BJ (cell line): Measurements from ENCODE around the gene ATP9B. TPM values are rescaled to one million over a fixed set of nuclear protein-coding genes. Genes with fewer than 3 reads are reported as not detected.

Experiments used
- CTCF ChIA-PET: fragments of 350-600 bp; formaldehyde crosslinking; extraction: SDS; loops from one replicate; lab custom pipeline; 2021; ENCODE audit warnings: antibody characterized with exemption, inconsistent platforms; lab: Yijun Ruan, JAX
- POLR2A ChIA-PET: fragments of 300-600 bp; sonication (Branson Sonifier 250); formaldehyde crosslinking; extraction: SDS; loops from one replicate; lab custom pipeline; 2021; ENCODE audit warnings: antibody characterized with exemption; lab: Charles Lee
- DNase-seq: peaks from one replicate; pipeline ENCODE4 v3.0.0-alpha.2; 2011; ENCODE audit warnings: low read depth
- H3K27me3 ChIP-seq: 2 replicates; pipeline ENCODE4 v1.6.0; 2011; ENCODE audit warnings: low read length; ENCODE audit not compliant: control insufficient read depth, insufficient read depth
- H3K36me3 ChIP-seq: 2 replicates; pipeline ENCODE4 v1.5.1; 2011; ENCODE audit warnings: low read length; ENCODE audit not compliant: control insufficient read depth, insufficient read depth
- H3K4me3 ChIP-seq: 2 replicates; pipeline ENCODE4 v1.5.1; 2011; ENCODE audit warnings: low read depth, mild to moderate bottlenecking, control low read depth, low read length
- polyA plus RNA-seq: library from polyadenylated mRNA; depleted of rRNA; stranded (reverse); fragments of >200 nt; gene quantifications from 2 replicates; pipeline ENCODE4 v1.2.3, GENCODE V29; 2011
- TF ChIP-seq, protein P1 (sequence below): IDR thresholded peaks from 2 replicates; pipeline ENCODE4 v1.5.1; 2011; ENCODE audit warnings: low read depth, mild to moderate bottlenecking, control low read depth, inconsistent platforms, low read length, moderate library complexity; ENCODE audit not compliant: insufficient read depth

Gene ATP9B
- polyA plus RNA-seq, 1 experiment, result 17.4 TPM

DNA sequence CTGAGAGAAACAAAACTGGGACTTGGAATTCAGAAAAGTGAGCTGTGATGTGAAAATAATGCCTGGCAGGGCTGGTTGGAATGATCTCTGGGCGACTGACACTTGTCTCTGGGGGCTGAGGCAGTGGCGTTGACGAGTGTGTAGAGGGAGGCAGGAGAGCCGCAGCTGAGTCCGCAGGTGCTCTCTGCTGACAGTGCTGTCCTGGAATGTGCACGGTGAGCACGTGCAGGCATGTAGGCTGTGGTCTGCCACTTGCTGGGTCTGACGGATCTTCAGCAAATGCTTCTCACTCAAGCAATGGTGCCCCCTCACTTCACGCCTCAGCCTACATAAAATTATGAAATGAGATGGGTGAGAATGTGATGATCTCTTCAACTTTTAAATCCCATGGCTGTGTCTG lies 38.5 kb upstream of the ATP9B start:
- ChIA-PET CTCF (no interaction called here), POLR2A (no interaction called here)
- Histone ChIP-seq H3K36me3 (no peaks in the 10 kb centered on the region), H3K4me3 (no peak overlapping the region), H3K27me3 (no peaks in the 10 kb centered on the region)
- TF ChIP-seq, protein P1, sequence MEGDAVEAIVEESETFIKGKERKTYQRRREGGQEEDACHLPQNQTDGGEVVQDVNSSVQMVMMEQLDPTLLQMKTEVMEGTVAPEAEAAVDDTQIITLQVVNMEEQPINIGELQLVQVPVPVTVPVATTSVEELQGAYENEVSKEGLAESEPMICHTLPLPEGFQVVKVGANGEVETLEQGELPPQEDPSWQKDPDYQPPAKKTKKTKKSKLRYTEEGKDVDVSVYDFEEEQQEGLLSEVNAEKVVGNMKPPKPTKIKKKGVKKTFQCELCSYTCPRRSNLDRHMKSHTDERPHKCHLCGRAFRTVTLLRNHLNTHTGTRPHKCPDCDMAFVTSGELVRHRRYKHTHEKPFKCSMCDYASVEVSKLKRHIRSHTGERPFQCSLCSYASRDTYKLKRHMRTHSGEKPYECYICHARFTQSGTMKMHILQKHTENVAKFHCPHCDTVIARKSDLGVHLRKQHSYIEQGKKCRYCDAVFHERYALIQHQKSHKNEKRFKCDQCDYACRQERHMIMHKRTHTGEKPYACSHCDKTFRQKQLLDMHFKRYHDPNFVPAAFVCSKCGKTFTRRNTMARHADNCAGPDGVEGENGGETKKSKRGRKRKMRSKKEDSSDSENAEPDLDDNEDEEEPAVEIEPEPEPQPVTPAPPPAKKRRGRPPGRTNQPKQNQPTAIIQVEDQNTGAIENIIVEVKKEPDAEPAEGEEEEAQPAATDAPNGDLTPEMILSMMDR, result no peak
- no peak for DNase-seq

DNA sequence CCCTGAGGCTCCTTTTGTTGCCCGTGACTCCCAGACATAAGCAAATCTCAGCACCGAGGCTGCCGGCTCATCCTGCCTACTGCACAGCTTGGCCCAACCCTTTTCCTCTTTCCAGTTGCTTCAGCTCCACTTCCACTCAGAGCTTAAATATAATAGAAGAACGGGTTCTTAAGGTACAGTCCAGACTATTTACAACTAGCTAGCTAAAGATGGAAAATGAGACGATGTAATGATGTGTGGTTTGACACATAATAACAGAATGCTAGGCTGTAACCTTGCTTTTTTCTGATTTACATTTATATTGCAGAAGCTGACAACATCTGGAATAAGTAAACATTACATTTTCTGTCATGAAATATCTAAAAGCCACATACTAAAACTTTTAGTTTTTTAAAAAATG lies 26.9 kb upstream of the ATP9B start:
- Histone ChIP-seq H3K27me3 (no peaks in the 10 kb centered on the region), H3K4me3 (no peak overlapping the region), H3K36me3 (no peaks in the 10 kb centered on the region)
- no peak for DNase-seq
- POLR2A ChIA-PET, result no interaction called here
- CTCF ChIA-PET, result no interaction called here
- TF ChIP-seq, protein P1, result no peak

DNA sequence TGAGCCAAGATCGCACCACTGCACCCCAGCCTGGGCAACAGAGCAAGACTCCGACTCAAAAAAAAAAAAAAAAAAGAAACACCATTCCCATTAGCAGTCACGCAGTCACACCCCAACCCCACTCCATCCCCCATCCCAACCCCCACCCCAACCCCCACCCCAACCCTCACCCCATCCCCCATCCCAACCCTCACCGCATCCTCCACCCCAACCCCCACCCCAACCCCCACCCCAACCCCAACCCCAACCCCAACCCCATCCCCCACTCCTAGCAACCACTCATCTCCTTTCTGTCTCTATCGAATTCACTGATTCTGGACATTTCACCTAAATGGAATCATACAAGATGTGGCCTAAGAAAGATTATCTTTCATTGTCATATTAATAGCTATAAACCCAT lies 25.9 kb upstream of the ATP9B start:
- no peaks in the 10 kb centered on the region for H3K36me3 ChIP-seq
- DNase-seq, result no peak
- POLR2A ChIA-PET, result no interaction called here

DNA sequence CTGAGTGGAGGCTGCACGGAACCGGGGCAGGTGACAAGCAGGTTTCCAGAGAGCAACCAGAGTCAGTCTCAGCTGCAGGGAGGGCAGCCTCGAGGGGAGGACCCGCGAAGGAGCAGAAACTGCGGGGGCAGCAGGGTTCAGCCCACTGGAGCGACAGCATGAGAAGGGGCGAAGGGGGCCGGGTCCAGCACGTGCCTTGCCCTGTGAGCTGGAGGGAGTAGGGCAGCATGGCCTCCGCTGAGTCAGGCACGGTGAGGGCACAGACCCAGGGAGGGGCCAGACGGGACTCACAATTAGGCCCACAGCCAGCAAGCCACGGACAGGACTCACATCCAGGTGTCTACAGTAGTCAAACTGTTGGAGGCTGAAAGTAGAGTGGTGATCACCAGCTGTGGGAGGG lies 22.7 kb upstream of the ATP9B start:
- no peak for DNase-seq
- ChIA-PET POLR2A (no interaction called here), CTCF (interaction anchor here (0.9 kb wide), 1 partner anchor 9 kb away, joined by 4 read pairs; no protein-coding TSS in a partner anchor)
- no peaks in the 10 kb centered on the region for H3K27me3 ChIP-seq
- H3K4me3 ChIP-seq, result no peak overlapping the region
- H3K36me3 ChIP-seq, result no peaks in the 10 kb centered on the region
- TF ChIP-seq, protein P1, result no peak

More for the DNA sequence above, 25.9 kb upstream of the ATP9B start:
- Histone ChIP-seq H3K4me3 (no peak overlapping the region), H3K27me3 (no peaks in the 10 kb centered on the region)
- CTCF ChIA-PET, result no interaction called here
- TF ChIP-seq, protein P1, result no peak

DNA sequence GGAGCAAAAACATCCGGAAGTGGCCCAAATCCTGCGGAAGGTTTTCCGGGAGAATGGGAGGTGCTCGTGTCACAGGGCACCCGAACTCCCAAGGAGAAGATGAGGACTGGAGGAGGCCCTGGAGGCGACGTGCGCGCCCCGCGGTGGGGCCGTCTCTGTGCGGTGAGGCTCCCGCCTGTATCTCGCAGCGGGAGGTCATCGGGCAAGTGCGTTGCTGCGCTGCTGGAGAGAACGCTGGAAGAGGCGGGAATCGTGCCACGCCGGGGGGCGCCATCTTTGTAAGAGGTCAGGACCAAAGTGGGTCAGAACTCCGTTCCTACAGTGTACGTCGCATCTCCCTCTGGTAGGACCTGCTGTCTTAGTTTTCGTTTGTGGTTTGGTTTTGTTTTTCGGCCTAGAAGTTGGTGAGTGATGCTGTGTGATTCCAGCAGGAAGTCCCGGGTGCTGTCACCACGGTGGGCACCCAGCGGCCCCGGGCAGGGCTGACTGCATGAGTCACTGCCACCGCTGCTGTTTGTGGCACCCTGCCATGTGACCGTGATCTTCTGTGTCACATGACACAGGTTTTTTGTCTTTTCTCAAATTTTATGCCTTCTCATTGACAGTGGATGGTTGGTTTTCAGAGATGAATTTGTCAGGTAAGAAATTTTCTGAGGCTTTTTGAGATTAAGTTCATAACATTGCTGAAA lies 21.5 kb upstream of the ATP9B start:
- H3K36me3 ChIP-seq, result no peaks in the 10 kb centered on the region
- no peak overlapping the region for H3K4me3 ChIP-seq
- DNase-seq, result no peak
- ChIA-PET CTCF (no interaction called here), POLR2A (no interaction called here)
- no peaks in the 10 kb centered on the region for H3K27me3 ChIP-seq
- TF ChIP-seq, protein P1, result no peak
